ENCODE data around the gene ULK3. TPM values are rescaled to one million over a fixed set of nuclear protein-coding genes. Genes with fewer than 3 reads are reported as not detected.

ULK3 gene
- total RNA-seq, 1 experiment from 2014 or later, result 58.3 TPM

GRCh38 chr15:74840851-74841775 lies 1.8 kb downstream of the ULK3 start:
- H3K36me3 ChIP-seq (ENCODE audit: insufficient read depth, low read length, poor library complexity, severe bottlenecking), result peaks cover 8% of the 10 kb centered on the region
- POLR2A ChIA-PET (ENCODE audit: low non-redundant PET), result interaction anchor here (0.5 kb wide), 1 partner anchor 14 kb away, joined by 3 read pairs; no protein-coding TSS in a partner anchor
- no peak overlapping the region for H3K4me3 ChIP-seq (ENCODE audit: low read depth, low read length, poor library complexity, severe bottlenecking)
- H3K27ac ChIP-seq (ENCODE audit: low read depth, low read length, poor library complexity, severe bottlenecking), result no peak overlapping the region
- CTCF ChIA-PET, result interaction anchor here (1.0 kb wide), 1 partner anchor 61 kb away, joined by 3 read pairs; no protein-coding TSS in a partner anchor
- TF ChIP-seq CTCF (conservative IDR thresholded peaks at IDR 0.05; ENCODE audit: low read depth, low read length), result no peak
- no peak for TF ChIP-seq EZH2 (IDR thresholded peaks at IDR 0.05; ENCODE audit: borderline replicate concordance, low read depth, low read length, poor library complexity, severe bottlenecking)
- BruUV-seq (replicated peaks), result no TSS peak
- no peaks in the 10 kb centered on the region for H3K9me3 ChIP-seq (ENCODE audit: low read depth, low read length, poor library complexity, severe bottlenecking)
- peaks cover 8% of the 10 kb centered on the region for H3K4me1 ChIP-seq (ENCODE audit: insufficient read depth, low read length, poor library complexity, severe bottlenecking)
- intact Hi-C loops (cut with micrococcal nuclease; ENCODE audit: unreplicated experiment), result loop anchor here (5.0 kb wide), 1 partner anchor 61 kb away; no protein-coding TSS in a partner anchor
- no peak for DNase-seq (ENCODE audit: low spot score)
- H3K27me3 ChIP-seq (replicated peaks; ENCODE audit: insufficient read depth, low read depth, low read length, poor library complexity), result no peaks in the 10 kb centered on the region

- intact Hi-C loops (cut with micrococcal nuclease; ENCODE audit: unreplicated experiment), result loop anchor here (5.0 kb wide), 2 partner anchors 63 to 67 kb away; no protein-coding TSS in a partner anchor
- H3K4me3 ChIP-seq (ENCODE audit: low read depth, low read length, poor library complexity, severe bottlenecking), result no peak overlapping the region
- H3K27me3 ChIP-seq (replicated peaks; ENCODE audit: insufficient read depth, low read depth, low read length, poor library complexity), result no peaks in the 10 kb centered on the region
- BruUV-seq (replicated peaks), result no TSS peak
- TF ChIP-seq CTCF (conservative IDR thresholded peaks at IDR 0.05; ENCODE audit: low read depth, low read length) (no peak), EZH2 (IDR thresholded peaks at IDR 0.05; ENCODE audit: borderline replicate concordance, low read depth, low read length, poor library complexity, severe bottlenecking) (no peak)
- H3K36me3 ChIP-seq (ENCODE audit: insufficient read depth, low read length, poor library complexity, severe bottlenecking), result peaks cover 8% of the 10 kb centered on the region
- no peak for DNase-seq (ENCODE audit: low spot score)
- H3K27ac ChIP-seq (ENCODE audit: low read depth, low read length, poor library complexity, severe bottlenecking), result no peak overlapping the region
- H3K9me3 ChIP-seq (ENCODE audit: low read depth, low read length, poor library complexity, severe bottlenecking), result no peaks in the 10 kb centered on the region
- peaks cover 8% of the 10 kb centered on the region for H3K4me1 ChIP-seq (ENCODE audit: insufficient read depth, low read length, poor library complexity, severe bottlenecking)
- ChIA-PET POLR2A (ENCODE audit: low non-redundant PET) (no interaction called here), CTCF (no interaction called here)
Observed at GRCh38 chr15:74839526-74840395, 3.2 kb downstream of the ULK3 start.

DNA sequence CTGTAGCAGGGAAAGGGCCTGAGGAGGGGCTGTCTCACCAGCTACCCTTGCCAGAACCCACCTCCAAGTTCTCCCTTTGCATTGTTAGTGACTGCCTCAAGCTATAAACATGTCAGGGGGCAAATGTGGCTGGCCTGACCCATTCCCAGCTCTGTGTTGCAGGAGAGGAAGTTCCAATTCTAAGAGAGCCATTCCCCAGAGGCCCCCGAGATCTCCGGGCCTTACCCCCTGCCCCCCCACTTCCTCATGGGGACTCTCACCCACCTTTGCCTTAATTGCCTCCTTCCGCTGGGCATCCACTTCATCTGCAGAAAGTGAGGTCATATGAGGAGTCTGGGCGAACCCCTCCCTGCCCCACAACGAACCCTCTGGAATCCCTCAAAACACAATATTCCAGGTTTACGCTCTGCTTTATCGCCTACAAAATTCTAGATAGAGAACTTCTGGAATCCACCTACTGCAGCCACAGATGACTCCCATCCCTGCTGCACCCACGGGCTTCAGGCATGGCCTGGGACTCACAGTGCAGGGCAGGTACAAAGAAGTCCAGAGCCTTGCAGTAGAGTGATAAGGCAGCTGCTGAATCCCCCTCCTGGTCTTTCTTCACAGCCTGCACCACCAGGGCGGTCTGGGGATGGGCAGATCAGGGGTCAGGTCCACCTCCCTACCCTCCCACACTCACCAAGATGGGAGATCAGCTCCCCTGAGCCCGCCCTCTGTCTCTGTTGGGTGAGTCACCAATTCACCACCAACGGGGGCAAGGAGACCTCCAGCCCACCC lies 4.0 kb downstream of the ULK3 start:
- DNase-seq (ENCODE audit: low spot score), result no peak
- Histone ChIP-seq H3K27ac (ENCODE audit: low read depth, low read length, poor library complexity, severe bottlenecking) (no peak overlapping the region), H3K9me3 (ENCODE audit: low read depth, low read length, poor library complexity, severe bottlenecking) (no peaks in the 10 kb centered on the region), H3K4me3 (ENCODE audit: low read depth, low read length, poor library complexity, severe bottlenecking) (no peak overlapping the region), H3K4me1 (ENCODE audit: insufficient read depth, low read length, poor library complexity, severe bottlenecking) (peaks cover 8% of the 10 kb centered on the region), H3K36me3 (ENCODE audit: insufficient read depth, low read length, poor library complexity, severe bottlenecking) (peaks cover 8% of the 10 kb centered on the region), H3K27me3 (replicated peaks; ENCODE audit: insufficient read depth, low read depth, low read length, poor library complexity) (no peaks in the 10 kb centered on the region)
- intact Hi-C loops (cut with micrococcal nuclease; ENCODE audit: unreplicated experiment), result loop anchor here (5.0 kb wide), 1 partner anchor 67 kb away; no protein-coding TSS in a partner anchor
- ChIA-PET POLR2A (ENCODE audit: low non-redundant PET) (interaction anchor here (0.7 kb wide), 1 partner anchor 51 kb away, joined by 3 read pairs; no protein-coding TSS in a partner anchor), CTCF (no interaction called here)
- no TSS peak for BruUV-seq (replicated peaks)
- TF ChIP-seq EZH2 (IDR thresholded peaks at IDR 0.05; ENCODE audit: borderline replicate concordance, low read depth, low read length, poor library complexity, severe bottlenecking) (no peak), CTCF (conservative IDR thresholded peaks at IDR 0.05; ENCODE audit: low read depth, low read length) (no peak)

Data from A673 (cell line).